HepG2 (cell line): ENCODE data around the gene ARHGAP45. TPM values are rescaled to one million over a fixed set of nuclear protein-coding genes. Genes with fewer than 3 reads are reported as not detected.
A peak's percentile ranks its signal among the peaks of the same experiment; 100 is the strongest.

ENCODE experiments used
- GLMP ChIP-seq: sonication (generic); formaldehyde crosslinking; IDR thresholded peaks from 2 replicates; pipeline ENCODE4 v1.9.0; 2021; ENCODE audit warnings: missing genetic modification reagents, mild to moderate bottlenecking, borderline replicate concordance
- HOXD1 ChIP-seq: sonication (generic); formaldehyde crosslinking; IDR thresholded peaks from 2 replicates; pipeline ENCODE4 v1.5.0; 2020; ENCODE audit warnings: missing genetic modification reagents
- MIER3 ChIP-seq: IDR thresholded peaks from 2 replicates; pipeline ENCODE4 v1.6.1; 2016; ENCODE audit warnings: missing compliant biosample characterization, borderline replicate concordance
- MIXL1 ChIP-seq: IDR thresholded peaks from 2 replicates; pipeline ENCODE4 v1.6.1; 2016
- MLXIP ChIP-seq: sonication (generic); formaldehyde crosslinking; IDR thresholded peaks from 2 replicates; pipeline ENCODE4 v1.9.0; 2021; ENCODE audit warnings: missing genetic modification reagents, borderline replicate concordance
- NCOA1 ChIP-seq: sonication (generic); formaldehyde crosslinking; IDR thresholded peaks from 2 replicates; pipeline ENCODE4 v1.9.0; 2021; ENCODE audit warnings: missing genetic modification reagents
- REL ChIP-seq: sonication (generic); formaldehyde crosslinking; conservative IDR thresholded peaks from 2 replicates; pipeline ENCODE4 v1.8.0; 2022; ENCODE audit warnings: mild to moderate bottlenecking, missing genetic modification reagents, moderate library complexity
- REPIN1 ChIP-seq: sonication (generic); formaldehyde crosslinking; IDR thresholded peaks from 2 replicates; pipeline ENCODE4 v1.8.0; 2022; ENCODE audit warnings: missing genetic modification reagents, low read depth, mild to moderate bottlenecking, borderline replicate concordance
- RORA ChIP-seq: sonication (generic); formaldehyde crosslinking; IDR thresholded peaks from 2 replicates; pipeline ENCODE4 v1.5.0; 2020; ENCODE audit warnings: mild to moderate bottlenecking, missing genetic modification reagents, moderate library complexity
- SP1 ChIP-seq, 2 experiments: fragments of 450-650 bp in 1 of 2; sonication (generic) in 1 of 2; formaldehyde crosslinking in 1 of 2; IDR thresholded peaks; 2 replicates each; pipeline versions ENCODE4 v1.4.0 to v1.6.1; 2016 to 2020; ENCODE audit warnings: missing genetic modification reagents in 1 of 2
- THAP7 ChIP-seq: sonication (generic); formaldehyde crosslinking; IDR thresholded peaks from 2 replicates; pipeline ENCODE4 v1.8.1; 2023; ENCODE audit warnings: mild to moderate bottlenecking, missing genetic modification reagents
- TRAFD1 ChIP-seq: sonication (generic); formaldehyde crosslinking; IDR thresholded peaks from 2 replicates; pipeline ENCODE4 v1.5.1; 2020; ENCODE audit warnings: missing genetic modification reagents, mild to moderate bottlenecking, borderline replicate concordance
- ZBTB38 ChIP-seq: sonication (generic); formaldehyde crosslinking; IDR thresholded peaks from 2 replicates; pipeline ENCODE4 v1.5.1; 2020; ENCODE audit warnings: mild to moderate bottlenecking, missing genetic modification reagents
- ZFP37 ChIP-seq: sonication (generic); formaldehyde crosslinking; IDR thresholded peaks from 2 replicates; pipeline ENCODE4 v1.4.0; 2020; ENCODE audit warnings: missing genetic modification reagents, borderline replicate concordance
- ZFY ChIP-seq: sonication (generic); formaldehyde crosslinking; IDR thresholded peaks from 2 replicates; pipeline ENCODE4 v1.4.0; 2020; ENCODE audit warnings: missing genetic modification reagents
- ZNF30 ChIP-seq: sonication (generic); formaldehyde crosslinking; IDR thresholded peaks from 2 replicates; pipeline ENCODE4 v1.5.0; 2020; ENCODE audit warnings: mild to moderate bottlenecking, missing genetic modification reagents
- ZNF567 ChIP-seq: sonication (generic); formaldehyde crosslinking; IDR thresholded peaks from 2 replicates; pipeline ENCODE4 v1.8.1; 2023; ENCODE audit warnings: mild to moderate bottlenecking, missing genetic modification reagents, borderline replicate concordance
- ZNF572 ChIP-seq: sonication (generic); formaldehyde crosslinking; IDR thresholded peaks from 2 replicates; pipeline ENCODE4 v1.5.1; 2020; ENCODE audit warnings: mild to moderate bottlenecking, missing genetic modification reagents
- ZNF713 ChIP-seq: sonication (generic); formaldehyde crosslinking; IDR thresholded peaks from 2 replicates; pipeline ENCODE4 v1.4.0; 2020; ENCODE audit warnings: mild to moderate bottlenecking, missing genetic modification reagents
- ZNF720 ChIP-seq: sonication (generic); formaldehyde crosslinking; IDR thresholded peaks from 2 replicates; pipeline ENCODE4 v1.4.0; 2020; ENCODE audit warnings: missing genetic modification reagents
- ZNF784 ChIP-seq: sonication (generic); formaldehyde crosslinking; IDR thresholded peaks from 2 replicates; pipeline ENCODE4 v1.5.1; 2020; ENCODE audit warnings: missing genetic modification reagents, mild to moderate bottlenecking, borderline replicate concordance
- ZNF878 ChIP-seq: sonication (generic); formaldehyde crosslinking; IDR thresholded peaks from 2 replicates; pipeline ENCODE4 v1.8.1; 2023; ENCODE audit warnings: mild to moderate bottlenecking, missing genetic modification reagents, moderate library complexity
- polyA plus RNA-seq, 8 experiments: library from polyadenylated mRNA; depleted of rRNA in 3 of 8; stranded (reverse) in 7 of 8; unstranded in 1 of 8; fragments of >200 nt; fragmentation: Illumina TruSeq in 4 of 8; extraction: Trizol in 4 of 8; gene quantifications; 2 replicates each; pipeline versions ENCODE4 v1.2.1 to v1.2.3, GENCODE V29; 2011 to 2016; ENCODE audit warnings: low read depth in 4 of 8, missing spikeins in 1 of 8, mixed read lengths in 1 of 8; ENCODE audit not compliant: insufficient read depth in 1 of 8
- total RNA-seq, 5 experiments: library from RNA; depleted of rRNA; stranded (reverse); fragments of >200 nt; fragmentation: Illumina TruSeq; extraction: Trizol; gene quantifications; 2 replicates each; pipeline ENCODE4 v1.2.3, GENCODE V29; 2016; ENCODE audit warnings: low read depth in 1 of 5

Gene ARHGAP45
- total and polyA plus RNA-seq, 2 of the 13 experiments (the other 11 are each of a cell fraction or from before 2014, with no cell fraction given), result 0.84 to 32.0 TPM

GRCh38 chr19:1098177-1099051 is 31.4 kb downstream of the ARHGAP45 start (continued):
- no peak for TF ChIP-seq TRAFD1 (CRISPR knock-in tag)
- TF ChIP-seq ZFY (CRISPR knock-in tag), result no peak
- TF ChIP-seq RORA, result no peak
- no peak; the same call in 1 of the 2 replicates for TF ChIP-seq MIXL1 (CRISPR knock-in tag)
- no peak; the same call in 1 of the 2 replicates for TF ChIP-seq ZNF878
- TF ChIP-seq NCOA1 (CRISPR knock-in tag), result peak; percentile 88; the same call in 1 of the 2 replicates
- TF ChIP-seq GLMP (CRISPR knock-in tag), result no peak
- TF ChIP-seq ZNF720 (CRISPR knock-in tag), result no peak
- no peak for TF ChIP-seq REL
- no peak for TF ChIP-seq ZNF713 (CRISPR knock-in tag)
- TF ChIP-seq REPIN1 (CRISPR knock-in tag), result peak; percentile 77
- no peak; the same call in 1 of the 2 replicates for TF ChIP-seq MIER3 (CRISPR knock-in tag)
- no peak for TF ChIP-seq HOXD1 (CRISPR knock-in tag)
- TF ChIP-seq MLXIP, result no peak
- no peak; the same call in 1 of the 2 replicates for TF ChIP-seq ZFP37 (CRISPR knock-in tag)
- TF ChIP-seq ZNF30 (CRISPR knock-in tag), result no peak
- TF ChIP-seq ZBTB38, result peak; percentile 55
- peak; percentile 66; the same call in 1 of the 2 replicates for TF ChIP-seq THAP7
- TF ChIP-seq ZNF567 (CRISPR knock-in tag), result 0 out of 2 replicates have a peak, but pooled peaks have one; percentile 19
- no peak for TF ChIP-seq SP1 (IDR thresholded peaks at IDR 0.05)
- no peak for TF ChIP-seq SP1 (CRISPR knock-in tag; IDR thresholded peaks at IDR 0.05)
- no peak for TF ChIP-seq ZNF784 (CRISPR knock-in tag)
- TF ChIP-seq ZNF572 (CRISPR knock-in tag), result no peak
